C4-2B (cell line): ENCODE data around the gene SEMA6C.

Source experiments
- CTCF ChIP-seq: fragments of 450-650 bp; conservative IDR thresholded peaks from 2 replicates; pipeline ENCODE4 v1.5.1; 2017; ENCODE audit warnings: mild to moderate bottlenecking
- ZFX ChIP-seq: fragments of 450-650 bp; IDR thresholded peaks from 2 replicates; pipeline ENCODE4 v1.6.1; 2017

DNA sequence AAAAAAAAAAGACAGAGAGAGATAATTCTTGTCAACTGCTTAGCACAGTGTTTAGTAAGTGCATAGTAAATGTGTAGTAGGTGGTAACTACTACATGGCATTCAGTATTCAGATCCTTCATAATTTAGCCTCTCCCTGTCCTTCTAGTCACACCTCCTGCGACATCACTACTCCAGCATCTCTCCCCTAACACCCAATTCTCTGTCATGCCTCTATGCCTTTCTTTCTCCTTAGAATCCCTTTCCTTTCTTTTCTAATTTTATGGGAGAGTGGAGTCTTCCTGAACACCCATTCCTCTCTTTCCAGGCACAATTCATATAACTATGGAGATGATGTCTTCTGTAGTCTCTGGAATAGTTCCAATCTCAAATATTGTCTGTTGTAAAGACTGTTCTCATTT is 47.4 kb upstream of the SEMA6C start:
- TF ChIP-seq CTCF, result no peak
- no peak for TF ChIP-seq ZFX
